Stomach (tissue), 9 donors: ENCODE results near the gene POMT2. TPM values are rescaled to one million over a fixed set of nuclear protein-coding genes. Genes with fewer than 3 reads are reported as not detected.

Experiments
- DNase-seq, 2 donors: peaks; one replicate each; pipeline versions ENCODE4 v3.0.0 to v3.0.0-alpha.2; 2013 to 2019
- H3K27ac ChIP-seq, 5 donors: fragments of 200-600 bp in 4 of 5; sonication (generic) in 4 of 5; one replicate each; pipeline ENCODE4 v1.5.1; 2013 to 2019; ENCODE audit warnings: mild to moderate bottlenecking in 1 of 5, moderate library complexity in 1 of 5
- H3K27me3 ChIP-seq, 3 donors: fragments of 200-600 bp; sonication (generic); one replicate each; pipeline ENCODE4 v1.5.1; 2017 to 2019; ENCODE audit warnings: mixed run types in 1 of 3
- H3K36me3 ChIP-seq, 4 donors: fragments of 200-600 bp; sonication (generic); 1 replicate in 3 of 4; 2 replicates in 1 of 4; pipeline ENCODE4 v1.5.1; 2016 to 2019
- H3K4me1 ChIP-seq, 4 donors: fragments of 200-600 bp; sonication (generic); one replicate each; pipeline ENCODE4 v1.5.1; 2016 to 2019
- H3K4me3 ChIP-seq, 4 donors: fragments of 200-600 bp; sonication (generic) in 3 of 4; one replicate each; pipeline ENCODE4 v1.5.1; 2016 to 2019; ENCODE audit warnings: mild to moderate bottlenecking in 1 of 4
- H3K9me3 ChIP-seq, 4 donors: fragments of 200-600 bp; sonication (generic); one replicate each; pipeline ENCODE4 v1.5.1; 2016 to 2019
- EP300 ChIP-seq: sonication (generic); formaldehyde crosslinking; IDR thresholded peaks from one replicate; pipeline ENCODE4 v1.6.1; 2017; ENCODE audit warnings: antibody characterized with exemption
- POLR2A ChIP-seq, 4 donors: fragments of 450-650 bp; IDR thresholded peaks; one replicate each; pipeline ENCODE4 v1.6.1; 2016; ENCODE audit warnings: antibody characterized with exemption in 4 of 4, control low read depth in 2 of 4, mild to moderate bottlenecking in 1 of 4, moderate library complexity in 1 of 4
- POLR2AphosphoS5 ChIP-seq, 3 donors: sonication (generic); formaldehyde crosslinking; IDR thresholded peaks; one replicate each; pipeline ENCODE4 v1.6.1; 2016; ENCODE audit warnings: antibody characterized with exemption in 3 of 3
- WGBS, 5 donors: extraction: QIAGEN DNeasy Blood & Tissue Kit in 3 of 5; methylation state at CpG; one replicate each; pipeline versions ENCODE4 v1.1.5 to v1.1.7; 2013 to 2018; 5-methylcytosine and 5-hydroxymethylcytosine counted together
- intact Hi-C: fragments of 100-400 bp; cut with DNase I; formaldehyde crosslinking; loops from one replicate; pipeline ENCODE4 v1.15.1; 2023; ENCODE audit warnings: low total_unique reads
- polyA plus RNA-seq, 3 donors: library from polyadenylated mRNA; stranded (reverse); fragments of 200-250 nt; gene quantifications; one replicate each; pipeline ENCODE4 v1.2.3, GENCODE V29; 2013
- total RNA-seq, 5 donors: library from RNA; depleted of rRNA; stranded (reverse); fragments of >200 nt; gene quantifications; one replicate each; pipeline versions ENCODE4 v1.1.0 to v1.2.3, GENCODE V29; 2014 to 2016
- TF ChIP-seq, protein P1 (sequence below), 7 experiments: fragments of 450-650 bp in 4 of 7; fragments of 200-600 bp in 3 of 7; sonication (generic) in 3 of 7; IDR thresholded peaks; one replicate each; pipeline ENCODE4 v1.5.1; 2016 to 2019; ENCODE audit warnings: antibody characterized with exemption in 7 of 7, control low read depth in 2 of 7, mild to moderate bottlenecking in 1 of 7
- donor health status: healthy with polysubstance abuse.
- donor health status: Bipolar disorder and iron deficiency.
- donor health status: healthy.

The POMT2 gene
- total and polyA plus RNA-seq, 8 donors, result 7.3 to 33.8 (median 12.2) TPM

DNA sequence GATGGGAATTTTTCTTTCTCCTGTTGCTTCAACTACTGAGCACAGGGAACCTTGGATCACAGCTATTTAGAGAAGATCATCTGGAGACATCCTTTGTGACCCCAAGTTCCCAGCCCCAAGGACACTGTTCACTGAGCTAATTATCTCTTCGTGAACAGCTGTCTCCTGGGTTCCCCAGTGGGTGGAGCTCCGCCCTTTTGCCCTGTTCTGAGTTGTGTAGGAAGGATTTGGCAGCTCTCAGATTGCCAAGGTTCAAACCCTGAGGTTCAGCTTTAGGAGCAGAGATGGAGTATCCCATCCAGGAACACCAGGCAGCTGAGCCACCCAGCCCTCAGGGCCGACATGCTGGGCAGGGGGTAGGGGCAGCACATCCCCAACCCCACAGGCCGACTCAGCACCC, 81.7 kb downstream of the POMT2 start:
- no peak for DNase-seq
- Histone ChIP-seq H3K4me1 (no peaks in the 10 kb centered on the region), H3K36me3 (no peaks in the 10 kb centered on the region), H3K27me3 (peaks cover 0 to 5% (median 0%) of the 10 kb centered on the region in 3 donors), H3K27ac (no peak overlapping the region), H3K4me3 (no peak overlapping the region), H3K9me3 (no peaks in the 10 kb centered on the region)
- intact Hi-C loops, result no loop called here
- TF ChIP-seq POLR2A (IDR thresholded peaks at IDR 0.05) (no peak), EP300 (no peak), POLR2AphosphoS5 (IDR thresholded peaks at IDR 0.05) (no peak)
- TF ChIP-seq, protein P1, sequence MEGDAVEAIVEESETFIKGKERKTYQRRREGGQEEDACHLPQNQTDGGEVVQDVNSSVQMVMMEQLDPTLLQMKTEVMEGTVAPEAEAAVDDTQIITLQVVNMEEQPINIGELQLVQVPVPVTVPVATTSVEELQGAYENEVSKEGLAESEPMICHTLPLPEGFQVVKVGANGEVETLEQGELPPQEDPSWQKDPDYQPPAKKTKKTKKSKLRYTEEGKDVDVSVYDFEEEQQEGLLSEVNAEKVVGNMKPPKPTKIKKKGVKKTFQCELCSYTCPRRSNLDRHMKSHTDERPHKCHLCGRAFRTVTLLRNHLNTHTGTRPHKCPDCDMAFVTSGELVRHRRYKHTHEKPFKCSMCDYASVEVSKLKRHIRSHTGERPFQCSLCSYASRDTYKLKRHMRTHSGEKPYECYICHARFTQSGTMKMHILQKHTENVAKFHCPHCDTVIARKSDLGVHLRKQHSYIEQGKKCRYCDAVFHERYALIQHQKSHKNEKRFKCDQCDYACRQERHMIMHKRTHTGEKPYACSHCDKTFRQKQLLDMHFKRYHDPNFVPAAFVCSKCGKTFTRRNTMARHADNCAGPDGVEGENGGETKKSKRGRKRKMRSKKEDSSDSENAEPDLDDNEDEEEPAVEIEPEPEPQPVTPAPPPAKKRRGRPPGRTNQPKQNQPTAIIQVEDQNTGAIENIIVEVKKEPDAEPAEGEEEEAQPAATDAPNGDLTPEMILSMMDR (IDR thresholded peaks at IDR 0.05), result no peak
- 27 to 57% (median 50%) methylated on average over 2 to 4 of the region's 4 CpGs for WGBS, 5 donors

DNA sequence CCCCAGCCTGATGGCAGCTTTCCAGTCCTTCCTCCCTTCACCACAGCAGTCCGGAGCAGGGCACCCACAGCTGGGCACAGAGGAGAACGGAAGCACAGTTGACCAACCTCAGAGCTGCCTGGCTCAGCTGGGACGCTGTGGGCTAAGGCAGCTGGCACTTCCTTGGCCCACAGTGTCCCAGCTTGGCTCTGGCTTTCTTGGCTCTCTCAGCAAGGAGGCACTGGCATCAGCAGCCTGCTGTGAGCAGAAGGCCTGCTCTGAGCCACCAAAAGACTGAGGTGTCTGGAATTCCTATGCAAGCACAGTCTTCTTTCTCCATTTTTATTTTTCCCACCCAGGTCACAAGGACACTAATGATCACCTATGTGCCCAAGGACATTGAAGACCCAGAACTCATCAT, 82.3 kb downstream of the POMT2 start:
- no peak for TF ChIP-seq EP300
- no peak for TF ChIP-seq POLR2A (IDR thresholded peaks at IDR 0.05)
- TF ChIP-seq, protein P1 (IDR thresholded peaks at IDR 0.05), result no peak
- no peak for TF ChIP-seq POLR2AphosphoS5 (IDR thresholded peaks at IDR 0.05)
- Histone ChIP-seq H3K4me3 (no peak overlapping the region), H3K9me3 (no peaks in the 10 kb centered on the region), H3K27me3 (peaks cover 0 to 5% (median 0%) of the 10 kb centered on the region in 3 donors), H3K4me1 (no peaks in the 10 kb centered on the region), H3K36me3 (no peaks in the 10 kb centered on the region), H3K27ac (no peak overlapping the region)
- intact Hi-C loops, result no loop called here
- WGBS, 5 donors, result 80 to 91% (median 83%) methylated on average over 1 to 3 of the region's 3 CpGs
- no peak for DNase-seq

DNA sequence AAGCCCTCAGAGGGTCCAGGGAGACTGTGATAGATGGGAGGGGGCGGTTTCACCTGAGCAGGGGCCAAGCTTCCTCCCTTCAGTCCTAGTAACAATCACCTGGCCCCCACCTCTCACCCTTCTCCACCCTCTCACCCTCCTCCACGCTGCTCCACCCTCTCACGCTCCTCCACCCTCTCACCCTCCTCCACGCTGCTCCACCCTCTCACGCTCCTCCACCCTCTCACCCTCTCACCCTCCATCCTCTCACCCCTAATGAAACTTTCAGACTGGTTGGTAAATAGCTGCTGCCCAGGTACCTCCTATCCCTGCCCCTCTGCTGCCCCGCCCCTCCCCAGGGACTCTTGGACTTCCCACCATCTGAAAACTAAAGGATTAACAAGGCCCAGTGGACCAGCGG, 83.9 kb downstream of the POMT2 start:
- H3K36me3 ChIP-seq, result no peaks in the 10 kb centered on the region
- 42 to 69% (median 64%) methylated on average over 6 to 7 of the region's 7 CpGs for WGBS, 5 donors
- H3K4me1 ChIP-seq, result no peaks in the 10 kb centered on the region
- intact Hi-C loops, result no loop called here
- no peaks in the 10 kb centered on the region for H3K9me3 ChIP-seq
- H3K4me3 ChIP-seq, result no peak overlapping the region
- no peak for DNase-seq
- no peak overlapping the region for H3K27ac ChIP-seq
- H3K27me3 ChIP-seq, result peaks cover 0 to 5% (median 0%) of the 10 kb centered on the region in 3 donors
- TF ChIP-seq POLR2A (IDR thresholded peaks at IDR 0.05) (no peak), EP300 (no peak), POLR2AphosphoS5 (IDR thresholded peaks at IDR 0.05) (no peak)

DNA sequence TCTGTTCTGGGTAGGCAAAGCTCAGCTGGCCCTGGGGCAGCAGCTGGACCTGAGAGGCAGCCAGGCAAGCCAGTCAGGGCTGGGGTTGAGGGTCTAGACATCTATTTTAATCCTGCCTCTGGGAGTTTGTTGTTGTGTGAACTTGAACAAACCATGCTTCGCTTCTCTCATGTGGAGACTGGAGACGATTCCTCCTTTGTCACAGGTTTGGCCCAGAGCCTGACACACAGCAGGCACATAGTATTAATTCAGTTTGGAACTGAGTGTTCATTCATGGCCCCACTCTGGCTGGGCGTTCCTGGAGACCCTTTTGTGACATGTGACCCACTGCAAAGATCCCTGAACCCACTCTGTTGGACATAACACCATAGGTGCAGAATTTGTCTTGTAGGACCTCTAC, 89.0 kb downstream of the POMT2 start:
- H3K4me1 ChIP-seq, result no peaks in the 10 kb centered on the region

DNA sequence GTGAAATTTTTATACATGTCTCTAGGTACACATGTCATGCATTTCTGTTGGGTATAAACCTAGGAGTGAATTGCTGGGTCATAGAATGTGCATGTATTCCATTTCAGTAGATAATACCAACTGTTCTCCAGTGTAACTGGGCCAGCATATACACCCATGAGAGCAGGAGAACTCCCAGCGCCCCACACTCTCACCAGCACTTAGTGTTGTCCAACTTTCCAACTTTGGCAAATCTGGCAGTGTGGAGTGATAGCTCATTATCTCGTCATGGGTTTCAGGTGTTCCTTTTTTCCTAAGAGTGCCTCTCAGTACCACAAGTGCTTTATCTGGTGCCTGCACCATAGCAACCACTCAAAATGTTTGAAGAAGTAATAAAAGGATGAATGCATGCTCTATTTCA, 89.8 kb downstream of the POMT2 start:
- intact Hi-C loops, result no loop called here
- Histone ChIP-seq H3K9me3 (peaks cover 0 to 9% (median 3%) of the 10 kb centered on the region in 4 donors), H3K36me3 (no peaks in the 10 kb centered on the region), H3K4me1 (no peaks in the 10 kb centered on the region), H3K4me3 (no peak overlapping the region), H3K27me3 (peaks cover 0 to 4% (median 0%) of the 10 kb centered on the region in 3 donors), H3K27ac (no peak overlapping the region)
- DNase-seq, result no peak
- no peak for TF ChIP-seq POLR2AphosphoS5 (IDR thresholded peaks at IDR 0.05)
- no peak for TF ChIP-seq POLR2A (IDR thresholded peaks at IDR 0.05)
- no peak for TF ChIP-seq EP300
- TF ChIP-seq, protein P1 (IDR thresholded peaks at IDR 0.05), result no peak
- 65 to 88% (median 83%) methylated on average over 2 of the region's 2 CpGs for WGBS, 5 donors

More for the DNA sequence above, 89.0 kb downstream of the POMT2 start:
- Histone ChIP-seq H3K27ac (no peak overlapping the region), H3K36me3 (no peaks in the 10 kb centered on the region), H3K4me3 (no peak overlapping the region), H3K9me3 (peaks cover 0 to 9% (median 3%) of the 10 kb centered on the region in 4 donors), H3K27me3 (no peaks in the 10 kb centered on the region)
- TF ChIP-seq POLR2A (IDR thresholded peaks at IDR 0.05), result no peak
- TF ChIP-seq EP300, result no peak
- TF ChIP-seq, protein P1 (IDR thresholded peaks at IDR 0.05), result no peak
- no peak for TF ChIP-seq POLR2AphosphoS5 (IDR thresholded peaks at IDR 0.05)
- intact Hi-C loops, result no loop called here
- 51 to 76% (median 67%) methylated on average over 3 of the region's 3 CpGs for WGBS, 5 donors
- DNase-seq, result no peak
